Esophagus mucosa (tissue), 1 donor: ENCODE measurements around the gene MISFA. TPM values are rescaled to one million over a fixed set of nuclear protein-coding genes. Genes with fewer than 3 reads are reported as not detected.
A peak's percentile ranks its signal among the peaks of the same experiment; 100 is the strongest.
"Not testable (repeated sequence)": the region's sequence is repeated elsewhere in the genome, so short reads cannot be mapped to it uniquely, and the experiment has no call there.

Experiments used
- ATAC-seq: fragments of 200-7000 bp; cut with Tn5 transposase; one replicate; pipeline ENCODE4 v1.9.1; 2020
- total RNA-seq: library from RNA; stranded (reverse); gene quantifications from one replicate; pipeline ENCODE4 v1.2.4, GENCODE V29; 2023
- donor health status: DM: yes; HTN: yes; CAD: no.

Gene MISFA
- total RNA-seq, 1 donor from 2014 or later: 2.6 TPM

DNA sequence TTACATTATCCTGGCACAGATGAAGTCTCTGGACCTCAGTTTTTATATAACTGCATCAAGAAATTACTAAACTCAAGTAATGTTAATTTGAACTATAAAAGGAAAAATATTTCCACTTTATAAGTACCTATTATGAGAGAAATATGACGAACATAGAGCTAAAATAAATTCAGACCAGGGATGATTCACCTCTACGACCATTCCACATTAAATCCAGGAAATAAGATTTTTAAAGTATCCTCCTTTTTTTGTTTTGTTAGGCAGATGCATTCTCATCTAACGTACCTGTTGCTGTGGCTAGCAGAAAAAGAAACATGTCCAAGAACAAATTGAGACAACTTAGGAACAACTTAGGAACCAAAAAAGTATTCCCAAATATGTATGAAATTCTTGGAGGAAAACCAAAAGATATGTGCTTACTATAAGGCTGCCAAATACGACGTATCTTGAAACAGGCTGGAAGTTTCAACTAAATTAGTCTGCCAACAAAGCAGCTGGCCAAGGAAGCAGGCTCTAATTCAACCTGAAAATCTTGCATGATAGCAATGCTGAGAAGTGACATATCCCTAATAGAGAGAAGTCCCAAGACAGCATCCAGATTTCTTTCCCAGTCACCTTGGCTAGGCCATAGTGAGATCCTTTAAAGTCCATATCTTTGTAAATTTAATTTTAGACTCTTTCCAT lies 18.9 kb downstream of the MISFA start:
- ATAC-seq: no peak

DNA sequence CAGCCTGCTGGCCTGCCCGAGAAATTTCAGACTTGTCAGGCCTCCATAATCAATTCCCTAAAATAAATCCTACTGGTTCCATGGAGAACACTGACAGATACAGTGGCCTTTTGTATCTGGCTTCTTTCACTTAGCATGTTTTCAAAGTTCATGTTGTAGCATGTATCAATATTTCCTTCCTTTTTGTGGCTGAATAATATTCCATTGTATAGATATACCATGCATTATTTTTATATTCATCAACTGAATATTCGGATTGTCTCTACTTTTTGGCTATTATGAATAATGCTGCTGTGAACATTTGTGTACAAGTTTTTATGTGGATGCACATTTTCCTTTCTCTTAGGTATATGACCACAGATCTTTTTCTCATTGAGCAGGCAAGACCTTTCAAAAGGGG lies 24.1 kb downstream of the MISFA start:
- no peak for ATAC-seq

- ATAC-seq: no peak
Measured at GRCh38 chr11:18624161-18624560, 24.6 kb downstream of the MISFA start.

DNA sequence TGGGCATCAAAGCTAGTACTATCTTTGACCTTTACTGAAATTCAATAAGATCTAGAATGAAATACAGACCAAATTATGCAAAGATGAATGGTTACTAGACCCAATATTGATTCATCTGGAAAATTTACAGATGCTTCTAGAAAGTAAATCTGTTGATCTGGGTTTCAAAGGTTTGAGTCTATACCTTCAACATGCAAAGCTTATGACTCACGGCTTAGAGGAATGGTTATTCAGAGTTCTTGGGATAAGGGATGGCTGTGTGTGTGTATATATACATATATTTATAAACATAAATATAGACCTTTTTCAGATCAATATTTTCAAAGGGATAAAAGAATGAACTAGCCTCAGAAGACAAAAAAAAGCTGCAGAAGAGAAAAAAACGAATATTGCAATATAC lies 33.3 kb downstream of the MISFA start:
- ATAC-seq: no peak

DNA sequence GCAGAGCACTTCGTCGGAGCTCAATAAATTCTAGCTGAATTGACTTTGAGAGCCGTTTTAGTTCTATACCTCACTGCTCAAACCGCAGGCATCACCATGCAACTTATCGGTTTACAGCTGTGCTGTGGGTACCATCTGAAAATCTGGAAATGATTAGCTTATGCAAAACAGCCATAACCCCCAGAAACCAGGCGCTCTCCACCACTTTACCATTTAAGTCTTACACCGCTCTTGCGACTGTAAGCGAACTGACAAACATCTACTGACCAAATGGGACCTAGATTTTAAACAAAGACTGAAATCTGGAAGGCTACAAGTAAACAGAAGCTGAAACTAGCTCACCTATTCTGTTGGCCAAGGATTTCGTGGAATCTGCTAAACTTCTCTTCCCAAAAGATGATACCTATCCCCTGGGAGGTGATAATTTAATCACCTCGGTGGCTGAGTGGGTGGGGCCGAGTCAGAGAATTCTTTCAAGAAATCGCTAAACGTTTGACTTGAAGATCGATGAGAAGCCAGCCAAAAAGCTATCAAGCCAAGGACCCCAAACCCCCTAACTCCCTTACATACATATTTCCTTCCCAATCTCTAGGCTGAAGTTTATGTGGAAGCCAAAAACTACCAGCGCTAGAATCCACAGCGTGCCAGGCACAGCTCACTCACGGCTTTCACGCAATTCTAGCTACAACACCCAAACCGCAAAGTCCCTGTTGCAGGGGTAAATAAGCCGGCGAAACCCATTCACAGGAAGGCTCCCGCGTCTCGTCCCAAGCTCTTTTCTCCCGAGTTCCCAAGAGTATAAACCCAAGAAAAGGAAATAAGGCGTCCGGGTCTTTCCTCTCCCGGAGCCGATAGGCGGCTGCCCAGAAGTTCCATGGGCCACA lies 33.9 kb downstream of the MISFA start:
- no peak for ATAC-seq

- ATAC-seq: peak; percentile 100
Measured at GRCh38 chr11:18634140-18635032, 34.8 kb downstream of the MISFA start, which contains the start of gene SPTY2D1. Gene SPTY2D1, minus strand, starts transcription at chr11:18634342. Its CDS starts 85 bp downstream, at chr11:18634257.

- no peak for ATAC-seq
Measured at GRCh38 chr11:18641677-18642076, 42.1 kb downstream of the MISFA start.

GRCh38 chr11:18643034-18643433 lies 43.4 kb downstream of the MISFA start:
- ATAC-seq: not testable (repeated sequence)

- no peak for ATAC-seq
Measured at GRCh38 chr11:18650353-18650752, 50.8 kb downstream of the MISFA start.

DNA sequence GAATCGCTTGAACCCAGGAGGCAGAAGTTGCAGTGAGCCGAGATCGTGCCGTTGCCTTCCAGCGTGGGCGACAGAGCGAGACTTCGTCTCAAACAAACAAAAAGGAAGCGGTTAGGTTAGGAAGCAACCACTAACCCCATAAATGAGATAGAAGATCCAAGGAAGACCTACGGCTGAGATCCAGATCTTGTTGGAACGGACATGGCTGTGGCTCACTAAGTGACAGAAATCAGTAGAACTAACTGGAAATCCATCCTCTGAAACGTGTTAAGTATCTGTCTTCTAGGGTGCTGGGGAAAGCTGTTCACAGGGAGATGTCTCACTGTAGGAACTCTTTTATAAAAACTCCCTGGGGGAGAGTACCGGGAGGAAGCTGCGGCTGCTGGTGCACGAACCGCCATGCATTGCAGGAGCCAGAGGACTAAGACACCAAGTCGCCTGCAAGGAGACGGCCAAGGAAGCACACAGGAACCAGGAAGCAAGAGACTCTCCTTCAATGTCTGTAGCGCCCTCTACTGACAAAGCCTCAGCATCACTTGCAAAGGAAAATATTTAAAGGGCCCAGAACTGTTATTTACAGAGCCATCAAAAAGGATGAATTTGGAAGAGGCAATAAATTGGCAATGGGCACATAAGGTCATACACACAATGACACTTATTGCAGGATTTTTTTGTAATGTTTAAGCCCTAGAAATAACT lies 51.4 kb downstream of the MISFA start:
- ATAC-seq: peak; percentile 60

Other genes starting within 250 kb of the MISFA start
- 564 TPM for gene LDHA, start 205.2 kb upstream of the MISFA start, total RNA-seq
- gene LDHC, start 187.5 kb upstream of the MISFA start, total RNA-seq: not detected
- not detected for gene LDHAL6A, start 143.9 kb upstream of the MISFA start, total RNA-seq
- gene TSG101, start 72.8 kb upstream of the MISFA start, total RNA-seq: 52.9 TPM
- 20.1 TPM for gene UEVLD, start 11.1 kb upstream of the MISFA start, total RNA-seq
- gene SPTY2D1, start 34.6 kb downstream of the MISFA start, total RNA-seq: 14.4 TPM
- gene TMEM86A, start 99.0 kb downstream of the MISFA start, total RNA-seq: 1.1 TPM
- not detected for gene IGSF22, start 126.4 kb downstream of the MISFA start, total RNA-seq
- gene PTPN5, start 192.0 kb downstream of the MISFA start, total RNA-seq: not detected